Neural progenitor cell (in vitro differentiated cells): ENCODE results near the gene FUT3. TPM values are rescaled to one million over a fixed set of nuclear protein-coding genes. Genes with fewer than 3 reads are reported as not detected.

Experiments
- DNase-seq: peaks from one replicate; pipeline ENCODE4 v3.0.0-alpha.2; 2016; ENCODE audit warnings: low spot score
- H2AFZ ChIP-seq: fragments of 200-600 bp; sonication (generic); replicated peaks from 2 replicates; pipeline ENCODE4 v1.6.1; 2016; ENCODE audit warnings: antibody characterized with exemption
- H3F3A ChIP-seq: fragments of 200-600 bp; sonication (generic); 2 replicates; pipeline ENCODE4 v1.6.1; 2016; ENCODE audit warnings: antibody characterized with exemption, low read depth
- H3K27ac ChIP-seq: fragments of 200-600 bp; sonication (generic); 2 replicates; pipeline ENCODE4 v1.5.1; 2016; ENCODE audit warnings: mild to moderate bottlenecking
- H3K27me3 ChIP-seq: fragments of 200-600 bp; sonication (generic); 2 replicates; pipeline ENCODE4 v1.6.1; 2016; ENCODE audit warnings: mild to moderate bottlenecking, moderate library complexity
- H3K36me3 ChIP-seq: fragments of 200-600 bp; sonication (generic); 2 replicates; pipeline ENCODE4 v1.5.1; 2016
- H3K4me1 ChIP-seq: fragments of 200-600 bp; sonication (generic); 2 replicates; pipeline ENCODE4 v1.6.1; 2016; ENCODE audit warnings: mixed run types
- H3K4me2 ChIP-seq: fragments of 200-600 bp; sonication (generic); 2 replicates; pipeline ENCODE4 v1.6.1; 2016
- H3K4me3 ChIP-seq: fragments of 200-600 bp; sonication (generic); 2 replicates; pipeline ENCODE4 v1.5.1; 2016
- H3K79me2 ChIP-seq: fragments of 200-600 bp; sonication (generic); 2 replicates; pipeline ENCODE4 v1.6.1; 2016; ENCODE audit warnings: low read depth
- H3K9ac ChIP-seq: fragments of 200-600 bp; sonication (generic); 2 replicates; pipeline ENCODE4 v1.6.1; 2016
- H3K9me3 ChIP-seq: fragments of 200-600 bp; sonication (generic); 2 replicates; pipeline ENCODE4 v1.5.1; 2016; ENCODE audit warnings: low read depth
- H4K20me1 ChIP-seq: fragments of 200-600 bp; sonication (generic); 2 replicates; pipeline ENCODE4 v1.6.1; 2016; ENCODE audit warnings: low read depth
- H3K27ac Mint-ChIP-seq: 3 replicates; pipeline ENCODE4 v1.8.0; 2021; ENCODE audit warnings: mixed read lengths
- H3K27me3 Mint-ChIP-seq: 2 replicates; pipeline ENCODE4 v1.8.0; 2022; ENCODE audit warnings: low read depth, mild to moderate bottlenecking, inconsistent platforms, moderate library complexity, mixed read lengths; ENCODE audit not compliant: insufficient read depth
- H3K36me3 Mint-ChIP-seq: 3 replicates; pipeline ENCODE4 v1.8.0; 2021; ENCODE audit warnings: mixed read lengths
- H3K4me1 Mint-ChIP-seq: 3 replicates; pipeline ENCODE4 v1.8.0; 2021; ENCODE audit warnings: mixed read lengths
- H3K4me3 Mint-ChIP-seq: 3 replicates; pipeline ENCODE4 v1.8.0; 2021; ENCODE audit warnings: mild to moderate bottlenecking, moderate library complexity, mixed read lengths
- H3K9me3 Mint-ChIP-seq: 3 replicates; pipeline ENCODE4 v1.8.0; 2020; ENCODE audit warnings: mixed read lengths
- EZH2 ChIP-seq: fragments of 200-600 bp; sonication (generic); IDR thresholded peaks from 2 replicates; pipeline ENCODE4 v1.6.1; 2017; ENCODE audit warnings: antibody characterized with exemption, mild to moderate bottlenecking, moderate library complexity
- EZH2phosphoT487 ChIP-seq: fragments of 200-600 bp; sonication (generic); IDR thresholded peaks from 2 replicates; pipeline ENCODE4 v1.6.1; 2017; ENCODE audit warnings: antibody characterized with exemption
- total RNA-seq: library from RNA; depleted of rRNA; stranded (reverse); fragments of >200 nt; gene quantifications from 2 replicates; pipeline ENCODE4 v1.2.3, GENCODE V29; 2015; ENCODE audit warnings: low replicate concordance
- TF ChIP-seq, protein P1 (sequence below): fragments of 200-600 bp; sonication (generic); IDR thresholded peaks from 2 replicates; pipeline ENCODE4 v1.5.1; 2017; ENCODE audit warnings: antibody characterized with exemption, mild to moderate bottlenecking

Gene FUT3
- total RNA-seq, result 0.34 TPM in 1 of 2 replicates, not detected in the other

DNA sequence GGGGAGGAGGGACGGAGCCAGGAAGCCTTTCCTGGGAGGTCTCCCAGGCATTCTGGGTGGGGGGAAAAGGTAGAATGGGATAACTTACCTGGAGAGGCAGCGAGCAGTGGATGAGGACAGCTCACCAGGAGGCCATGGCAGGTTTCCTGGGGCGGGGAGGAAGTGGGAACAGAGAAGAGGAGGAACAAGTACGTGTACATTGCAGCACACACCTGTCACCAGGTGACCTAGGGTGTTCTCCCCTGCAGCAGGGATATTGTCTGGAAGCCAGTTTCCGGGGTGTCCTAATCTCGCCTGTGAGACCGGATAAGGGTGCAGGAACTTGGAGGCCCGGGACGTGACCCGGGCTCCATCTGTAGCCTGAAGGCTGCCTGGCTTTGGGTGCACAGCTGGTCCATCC, at the start of gene FUT3:
FUT3 (minus strand) TSS at position 148 of the 400 bp plus-strand sequence.
- no peaks in the 10 kb centered on the region for H3K9me3 ChIP-seq
- no peak within 1 kb of the TSS for H3K4me2 ChIP-seq
- Mint-ChIP-seq H3K4me1 (no peaks in the 10 kb centered on the region), H3K27me3 (no peaks in the 10 kb centered on the region), H3K36me3 (no peaks in the 10 kb centered on the region), H3K27ac (no peak within 1 kb of the TSS), H3K4me3 (no peak within 1 kb of the TSS), H3K9me3 (peaks cover 6% of the 10 kb centered on the region)
- no peak within 1 kb of the TSS for H3K4me3 ChIP-seq
- no peak within 1 kb of the TSS for H2AFZ ChIP-seq
- H3K9ac ChIP-seq, result no peak within 1 kb of the TSS
- peaks cover 26% of the 10 kb centered on the region for H3K4me1 ChIP-seq
- no peaks in the 10 kb centered on the region for H3F3A ChIP-seq
- no peak within 1 kb of the TSS for H3K27ac ChIP-seq
- DNase-seq, result no peak
- no peaks in the 10 kb centered on the region for H3K79me2 ChIP-seq
- no peaks in the 10 kb centered on the region for H3K27me3 ChIP-seq
- H4K20me1 ChIP-seq, result no peaks in the 10 kb centered on the region
- TF ChIP-seq, protein P1, sequence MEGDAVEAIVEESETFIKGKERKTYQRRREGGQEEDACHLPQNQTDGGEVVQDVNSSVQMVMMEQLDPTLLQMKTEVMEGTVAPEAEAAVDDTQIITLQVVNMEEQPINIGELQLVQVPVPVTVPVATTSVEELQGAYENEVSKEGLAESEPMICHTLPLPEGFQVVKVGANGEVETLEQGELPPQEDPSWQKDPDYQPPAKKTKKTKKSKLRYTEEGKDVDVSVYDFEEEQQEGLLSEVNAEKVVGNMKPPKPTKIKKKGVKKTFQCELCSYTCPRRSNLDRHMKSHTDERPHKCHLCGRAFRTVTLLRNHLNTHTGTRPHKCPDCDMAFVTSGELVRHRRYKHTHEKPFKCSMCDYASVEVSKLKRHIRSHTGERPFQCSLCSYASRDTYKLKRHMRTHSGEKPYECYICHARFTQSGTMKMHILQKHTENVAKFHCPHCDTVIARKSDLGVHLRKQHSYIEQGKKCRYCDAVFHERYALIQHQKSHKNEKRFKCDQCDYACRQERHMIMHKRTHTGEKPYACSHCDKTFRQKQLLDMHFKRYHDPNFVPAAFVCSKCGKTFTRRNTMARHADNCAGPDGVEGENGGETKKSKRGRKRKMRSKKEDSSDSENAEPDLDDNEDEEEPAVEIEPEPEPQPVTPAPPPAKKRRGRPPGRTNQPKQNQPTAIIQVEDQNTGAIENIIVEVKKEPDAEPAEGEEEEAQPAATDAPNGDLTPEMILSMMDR, result no peak
- TF ChIP-seq EZH2 (no peak), EZH2phosphoT487 (no peak)
- H3K36me3 ChIP-seq, result no peaks in the 10 kb centered on the region

DNA sequence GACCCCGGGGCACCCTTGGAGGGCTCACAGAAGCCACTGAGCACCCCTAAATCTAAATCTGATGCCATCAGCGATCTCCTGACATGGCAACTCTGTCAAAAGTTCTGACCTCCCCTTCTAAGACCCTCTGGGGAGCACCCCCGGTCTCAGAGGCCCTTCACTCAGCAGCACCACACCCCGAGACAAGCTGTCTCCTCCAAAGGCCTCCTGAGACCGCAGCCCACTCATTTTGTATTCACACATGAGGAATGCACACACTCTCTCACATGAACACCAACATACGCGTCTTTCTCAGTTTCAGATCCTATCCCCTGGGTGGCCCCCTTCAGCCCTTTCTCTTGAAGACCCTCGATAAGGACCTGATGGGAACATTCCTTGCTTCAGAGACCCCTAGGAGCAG, 49.7 kb upstream of the FUT3 start:
- peak overlapping the region; percentile 78 for H3K4me3 Mint-ChIP-seq
- peaks cover 9% of the 10 kb centered on the region for H3K36me3 Mint-ChIP-seq
- H3K9me3 Mint-ChIP-seq, result no peaks in the 10 kb centered on the region
- no peaks in the 10 kb centered on the region for H3K27me3 ChIP-seq
- peaks cover 53% of the 10 kb centered on the region for H3K79me2 ChIP-seq
- no peak overlapping the region for H2AFZ ChIP-seq
- peaks cover 39% of the 10 kb centered on the region for H4K20me1 ChIP-seq
- peaks cover 2% of the 10 kb centered on the region for H3K27me3 Mint-ChIP-seq
- no peak overlapping the region for H3K4me2 ChIP-seq
- no peak overlapping the region for H3K9ac ChIP-seq
- no peak overlapping the region for H3K27ac ChIP-seq
- H3K4me3 ChIP-seq, result no peak overlapping the region
- TF ChIP-seq, protein P1, result no peak
- peaks cover 5% of the 10 kb centered on the region for H3K4me1 ChIP-seq
- H3K9me3 ChIP-seq, result no peaks in the 10 kb centered on the region
- H3K27ac Mint-ChIP-seq, result peak overlapping the region; percentile 3
- peaks cover 10% of the 10 kb centered on the region for H3F3A ChIP-seq
- H3K36me3 ChIP-seq, result no peaks in the 10 kb centered on the region
- H3K4me1 Mint-ChIP-seq, result peaks cover 9% of the 10 kb centered on the region
- no peak for DNase-seq

DNA sequence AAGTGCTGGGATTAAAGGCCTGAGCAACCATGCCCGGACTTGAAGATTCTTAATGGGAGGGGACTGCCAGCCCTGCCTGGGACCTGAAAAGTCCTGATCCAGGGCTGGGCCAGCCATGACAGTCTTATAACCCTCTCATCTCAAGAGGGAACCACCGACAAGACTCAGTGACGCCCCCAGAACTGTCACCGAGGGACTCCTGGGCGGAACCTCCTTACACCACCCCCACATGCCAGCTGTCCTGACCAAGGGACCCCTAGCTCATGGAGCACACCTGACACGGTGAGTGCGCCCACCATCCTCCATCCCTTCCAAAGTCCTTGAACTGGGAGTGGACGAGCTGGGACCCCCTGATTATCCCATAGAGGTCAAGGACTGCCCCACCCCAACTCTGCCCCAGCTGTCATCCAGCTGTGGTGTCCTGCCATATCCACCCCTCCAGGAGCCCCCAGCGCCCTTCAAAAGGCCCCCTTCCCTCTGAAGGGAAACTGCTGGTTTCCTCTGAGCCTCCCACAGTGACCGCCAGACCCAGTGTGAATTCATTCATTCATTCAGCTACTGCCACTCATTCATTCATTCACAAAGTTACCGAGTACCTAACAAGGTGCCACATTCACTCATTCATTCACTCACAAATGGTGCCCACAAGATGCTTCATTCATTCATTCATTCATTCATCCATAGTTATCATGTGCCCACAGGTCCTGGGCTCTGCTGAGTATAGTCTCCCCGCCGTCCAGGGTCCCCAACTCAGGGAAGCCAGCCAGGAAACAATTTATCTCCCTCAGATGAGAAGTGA, 48.7 kb upstream of the FUT3 start:
- H3K27ac ChIP-seq, result no peak overlapping the region
- Mint-ChIP-seq H3K4me3 (peak overlapping the region; percentile 13), H3K36me3 (peaks cover 10% of the 10 kb centered on the region), H3K4me1 (peaks cover 9% of the 10 kb centered on the region), H3K27me3 (peaks cover 2% of the 10 kb centered on the region), H3K27ac (no peak overlapping the region), H3K9me3 (no peaks in the 10 kb centered on the region)
- H3K27me3 ChIP-seq, result no peaks in the 10 kb centered on the region
- no peak overlapping the region for H3K4me3 ChIP-seq
- no peak overlapping the region for H3K4me2 ChIP-seq
- peaks cover 36% of the 10 kb centered on the region for H4K20me1 ChIP-seq
- TF ChIP-seq, protein P1, result no peak
- no peak for TF ChIP-seq EZH2
- TF ChIP-seq EZH2phosphoT487, result no peak
- H3K36me3 ChIP-seq, result no peaks in the 10 kb centered on the region
- H3K9me3 ChIP-seq, result no peaks in the 10 kb centered on the region
- H2AFZ ChIP-seq, result no peak overlapping the region
- peaks cover 53% of the 10 kb centered on the region for H3K79me2 ChIP-seq
- peaks cover 5% of the 10 kb centered on the region for H3K4me1 ChIP-seq
- DNase-seq, result no peak
- no peak overlapping the region for H3K9ac ChIP-seq
- peaks cover 8% of the 10 kb centered on the region for H3F3A ChIP-seq
